Glutamatergic neuron (in vitro differentiated cells): ENCODE results near the gene CBX2. TPM values are rescaled to one million over a fixed set of nuclear protein-coding genes. Genes with fewer than 3 reads are reported as not detected.

ENCODE experiments used
- DNase-seq: peaks from one replicate; pipeline ENCODE4 v3.0.0; 2022
- H3K27ac Mint-ChIP-seq: one replicate; pipeline ENCODE4 v1.8.0; 2020; ENCODE audit warnings: mild to moderate bottlenecking, mixed read lengths, inconsistent platforms; ENCODE audit not compliant: unreplicated experiment
- H3K27me3 Mint-ChIP-seq: one replicate; pipeline ENCODE4 v1.8.0; 2020; ENCODE audit warnings: mild to moderate bottlenecking, moderate library complexity, mixed read lengths, inconsistent platforms; ENCODE audit not compliant: unreplicated experiment
- H3K36me3 Mint-ChIP-seq: one replicate; pipeline ENCODE4 v1.8.0; 2020; ENCODE audit warnings: mild to moderate bottlenecking, mixed read lengths, inconsistent platforms; ENCODE audit not compliant: unreplicated experiment
- H3K4me1 Mint-ChIP-seq: one replicate; pipeline ENCODE4 v1.8.0; 2020; ENCODE audit warnings: mild to moderate bottlenecking, low read depth, mixed read lengths, inconsistent platforms; ENCODE audit not compliant: unreplicated experiment
- H3K4me3 Mint-ChIP-seq: one replicate; pipeline ENCODE4 v1.8.0; 2020; ENCODE audit warnings: mild to moderate bottlenecking, mixed read lengths, inconsistent platforms; ENCODE audit not compliant: unreplicated experiment
- H3K9me3 Mint-ChIP-seq: one replicate; pipeline ENCODE4 v1.8.0; 2020; ENCODE audit warnings: mild to moderate bottlenecking, moderate library complexity, mixed read lengths, inconsistent platforms; ENCODE audit not compliant: unreplicated experiment
- total RNA-seq: library from RNA; stranded (reverse); fragmentation: NEBNext Ultra II Directional; extraction: Animal tissue kit (Norgen Biotek cat#: 25700); gene quantifications from one replicate; pipeline ENCODE4 v1.2.1, GENCODE V29; 2021; ENCODE audit not compliant: unreplicated experiment
- TF ChIP-seq, protein P1 (sequence below): fragments of 200-600 bp; sonication (generic); IDR thresholded peaks from one replicate; pipeline ENCODE4 v1.5.0; 2021; ENCODE audit not compliant: partially characterized antibody, unreplicated experiment

CBX2 gene
- total RNA-seq, 1 donor from 2014 or later: 78.8 TPM

- no peaks in the 10 kb centered on the region for H3K36me3 Mint-ChIP-seq
- H3K27me3 Mint-ChIP-seq: peaks cover 18% of the 10 kb centered on the region
- peaks cover 5% of the 10 kb centered on the region for H3K9me3 Mint-ChIP-seq
- TF ChIP-seq, protein P1, sequence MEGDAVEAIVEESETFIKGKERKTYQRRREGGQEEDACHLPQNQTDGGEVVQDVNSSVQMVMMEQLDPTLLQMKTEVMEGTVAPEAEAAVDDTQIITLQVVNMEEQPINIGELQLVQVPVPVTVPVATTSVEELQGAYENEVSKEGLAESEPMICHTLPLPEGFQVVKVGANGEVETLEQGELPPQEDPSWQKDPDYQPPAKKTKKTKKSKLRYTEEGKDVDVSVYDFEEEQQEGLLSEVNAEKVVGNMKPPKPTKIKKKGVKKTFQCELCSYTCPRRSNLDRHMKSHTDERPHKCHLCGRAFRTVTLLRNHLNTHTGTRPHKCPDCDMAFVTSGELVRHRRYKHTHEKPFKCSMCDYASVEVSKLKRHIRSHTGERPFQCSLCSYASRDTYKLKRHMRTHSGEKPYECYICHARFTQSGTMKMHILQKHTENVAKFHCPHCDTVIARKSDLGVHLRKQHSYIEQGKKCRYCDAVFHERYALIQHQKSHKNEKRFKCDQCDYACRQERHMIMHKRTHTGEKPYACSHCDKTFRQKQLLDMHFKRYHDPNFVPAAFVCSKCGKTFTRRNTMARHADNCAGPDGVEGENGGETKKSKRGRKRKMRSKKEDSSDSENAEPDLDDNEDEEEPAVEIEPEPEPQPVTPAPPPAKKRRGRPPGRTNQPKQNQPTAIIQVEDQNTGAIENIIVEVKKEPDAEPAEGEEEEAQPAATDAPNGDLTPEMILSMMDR: no peak
- H3K4me1 Mint-ChIP-seq: peaks cover 9% of the 10 kb centered on the region
- peak overlapping the region; percentile 93 for H3K4me3 Mint-ChIP-seq
- H3K27ac Mint-ChIP-seq: peak overlapping the region; percentile 68
- DNase-seq: no peak
These were observed 59.3 kb downstream of the CBX2 start for GRCh38 chr17:79836972-79837887.

Other genes starting within 250 kb of the CBX2 start
- gene RBFOX3, start 167.1 kb upstream of the CBX2 start, total RNA-seq: 110 TPM
- gene ENPP7, start 47.2 kb upstream of the CBX2 start, total RNA-seq: not detected
- 13.8 TPM for gene CBX8, start 18.9 kb downstream of the CBX2 start, total RNA-seq
- gene CBX4, start 61.3 kb downstream of the CBX2 start, total RNA-seq: 19.3 TPM